NCI-H1694 treated with DMSO at 0.1 percent for 48 hours (cell line): ENCODE data around the gene SLC46A2.

Source experiments
- DNase-seq: peaks from one replicate; lab custom pipeline; 2025; lab: John Stamatoyannopoulos, UW

SLC46A2 gene

DNA sequence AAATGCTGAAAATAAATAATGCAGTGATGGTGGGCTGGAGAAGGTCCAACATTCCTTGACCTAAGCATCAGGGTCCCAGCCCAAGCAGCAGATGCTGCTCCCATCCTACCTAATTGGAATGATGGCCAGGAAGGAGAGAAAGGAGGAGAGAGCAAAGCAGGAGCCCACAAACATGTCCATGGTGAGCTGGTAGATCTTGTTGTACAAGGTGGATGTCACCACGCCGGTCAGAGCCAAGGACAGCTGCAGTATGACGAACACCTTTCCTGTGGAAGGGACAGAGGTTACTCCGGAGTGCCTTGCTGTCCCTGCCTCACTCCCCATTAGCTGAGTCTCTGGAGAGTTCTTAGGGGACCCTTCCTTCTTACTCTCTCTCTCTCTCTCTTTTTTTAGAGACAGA, 4.3 kb downstream of the SLC46A2 start:
- no peak for DNase-seq

DNA sequence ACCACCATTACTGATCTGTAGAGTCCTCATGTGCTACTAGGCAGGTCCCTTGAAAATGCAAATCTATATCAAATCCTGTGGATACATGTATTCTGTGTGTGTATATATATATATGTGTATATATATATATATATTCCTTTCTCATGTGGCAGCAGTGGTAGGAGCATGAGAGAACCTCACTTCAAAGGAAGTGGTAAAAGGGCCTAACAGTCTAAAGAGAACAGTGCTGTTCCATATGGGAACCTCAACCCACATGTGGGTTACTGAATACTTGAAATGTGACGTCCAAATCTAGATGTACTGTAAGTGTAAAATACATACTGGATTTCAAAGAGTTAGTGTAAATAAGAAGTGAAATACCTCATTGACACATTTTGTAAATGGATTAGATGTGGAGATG, 5.4 kb downstream of the SLC46A2 start:
- DNase-seq, result no peak

DNA sequence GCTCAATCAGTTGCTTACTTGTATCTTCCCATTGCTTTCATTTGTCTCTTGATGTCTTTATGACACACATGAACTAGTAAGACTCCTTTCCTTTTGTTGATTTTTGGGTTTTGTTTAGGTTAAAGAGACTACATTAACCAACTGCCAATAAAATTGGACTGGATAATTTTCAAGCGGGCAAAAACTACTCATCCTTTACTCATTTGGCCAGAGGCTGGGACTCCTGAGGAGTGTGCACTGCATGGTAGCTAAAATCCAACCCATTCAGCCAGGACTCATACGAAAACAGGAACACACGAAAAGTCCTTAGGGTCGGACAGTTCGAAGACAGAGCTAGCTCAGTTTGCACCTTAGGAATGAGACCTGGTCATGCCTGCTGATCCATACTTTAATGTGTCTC, 6.0 kb downstream of the SLC46A2 start:
- DNase-seq, result no peak

DNA sequence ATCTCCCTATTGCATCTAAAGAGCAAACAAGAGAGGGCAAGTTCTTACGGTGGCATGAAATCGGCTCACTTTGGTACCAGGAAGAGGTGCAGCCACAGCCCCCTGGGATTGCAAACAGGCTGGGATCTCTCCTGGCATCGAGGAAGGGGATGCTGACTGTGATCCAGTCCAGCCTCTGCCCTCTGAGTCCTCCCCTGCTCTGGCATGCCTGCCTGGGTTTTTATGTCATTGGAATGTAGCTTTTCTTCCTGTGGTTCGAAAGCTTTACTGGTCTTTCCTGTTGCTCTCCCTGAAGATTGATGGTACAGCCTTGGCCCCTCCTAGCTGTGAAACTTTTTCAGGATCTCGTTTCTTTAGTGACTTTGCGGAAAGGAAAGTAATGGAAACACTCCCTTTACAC, 6.6 kb downstream of the SLC46A2 start:
- no peak for DNase-seq

DNA sequence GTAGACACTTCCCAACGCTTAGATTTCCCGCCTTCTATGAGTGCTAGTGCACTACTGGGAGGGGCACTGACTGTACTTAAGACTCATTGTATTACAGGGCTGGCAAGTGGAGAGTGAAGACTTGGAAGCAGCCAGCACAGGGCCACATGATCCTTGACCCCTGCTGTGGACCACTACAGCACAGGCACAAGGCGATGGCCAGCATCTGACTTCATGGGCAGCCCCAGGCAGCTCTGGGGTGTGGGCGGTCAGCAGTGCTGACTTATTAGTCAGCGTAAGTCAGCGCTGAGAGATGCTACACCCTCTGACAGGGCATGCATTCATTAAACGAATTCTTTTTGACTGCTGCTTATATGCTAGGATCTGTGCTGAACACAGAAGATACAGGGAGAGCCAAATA, 9.3 kb downstream of the SLC46A2 start:
- no peak for DNase-seq

DNA sequence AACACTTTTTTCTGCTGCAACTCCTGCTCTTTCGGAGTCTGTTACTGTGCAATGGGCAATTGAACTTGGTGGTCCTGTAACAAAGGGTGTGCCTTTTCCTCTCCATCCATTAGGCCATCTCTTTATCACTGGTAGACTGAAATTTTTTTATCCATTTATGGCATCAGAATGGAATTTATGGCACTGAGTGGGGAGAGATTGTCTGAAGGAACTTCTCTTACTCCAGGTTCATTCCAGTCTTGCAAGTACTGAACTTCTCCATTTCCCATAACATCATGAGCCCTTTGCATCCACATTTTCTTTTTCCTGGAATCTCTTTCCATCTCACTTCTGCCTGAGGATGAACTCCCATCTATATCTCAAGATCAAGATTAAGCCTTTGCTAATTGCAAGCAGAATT, 10.0 kb downstream of the SLC46A2 start:
- no peak for DNase-seq

DNA sequence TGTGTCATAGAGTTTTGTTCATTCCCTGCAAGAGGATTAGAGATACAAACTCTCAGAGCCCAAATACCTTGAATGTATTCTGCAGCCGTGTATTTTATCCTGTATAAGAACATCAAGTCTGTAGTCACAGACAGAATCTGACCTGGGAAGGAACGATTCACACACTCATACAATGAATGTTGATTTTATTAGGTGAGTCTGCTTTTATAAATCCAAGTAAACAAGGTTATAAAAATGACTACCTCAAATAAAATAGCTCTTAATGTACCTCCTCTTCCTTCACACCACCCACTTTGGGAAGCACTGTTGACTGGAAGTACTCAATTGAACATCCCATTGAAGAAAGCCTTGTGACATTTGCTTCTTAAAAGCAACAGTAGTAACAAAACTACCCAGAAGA, 11.9 kb downstream of the SLC46A2 start:
- no peak for DNase-seq

DNA sequence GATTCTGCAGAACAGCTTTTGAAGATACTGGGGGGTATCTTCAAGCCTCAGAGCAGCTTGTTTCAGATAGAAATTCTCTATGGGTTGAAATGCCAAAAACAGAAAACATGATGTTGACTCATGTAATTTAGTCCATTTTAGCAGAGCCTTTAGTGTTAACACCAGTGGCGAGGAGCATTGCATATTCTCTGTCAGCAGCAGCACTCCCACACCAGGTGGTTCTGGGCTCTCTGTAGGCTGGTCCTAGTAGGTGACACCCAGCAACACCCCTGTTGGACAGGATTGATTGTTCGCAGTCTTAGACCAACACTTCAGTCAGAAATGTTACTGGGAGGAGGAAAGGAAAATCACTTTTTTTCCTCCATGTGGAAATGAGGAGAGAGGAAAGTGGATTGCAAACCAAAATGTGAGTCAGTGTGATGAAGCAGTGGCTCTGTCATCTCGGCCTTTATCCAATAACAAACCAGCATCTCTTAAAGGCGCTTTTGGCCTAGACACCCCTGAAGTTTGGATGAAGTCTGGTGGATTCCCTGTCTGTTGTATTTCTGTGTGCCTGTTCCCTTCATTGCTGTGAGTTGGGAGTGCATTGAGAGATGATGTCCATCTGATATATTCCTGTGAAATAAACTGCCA, 16.8 kb downstream of the SLC46A2 start:
- no peak for DNase-seq

DNA sequence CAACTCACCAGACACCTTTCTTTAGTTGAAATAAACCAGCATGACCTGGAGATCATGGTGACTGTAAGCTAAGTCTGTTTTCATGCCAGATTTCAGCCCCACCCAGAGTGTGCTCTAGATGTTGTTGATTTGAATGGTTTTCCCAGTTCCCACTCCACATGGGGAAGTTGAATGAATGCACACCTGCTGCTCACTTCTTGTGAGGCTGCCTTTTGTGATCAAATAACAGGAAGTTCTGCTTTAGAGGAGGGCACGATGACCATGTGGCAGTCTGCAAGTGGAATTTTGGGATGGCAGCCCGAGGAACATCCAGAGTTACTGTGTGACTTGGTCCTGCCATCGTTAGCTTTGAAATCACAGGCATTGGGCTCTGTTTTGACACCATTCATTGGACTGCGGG, 18.7 kb downstream of the SLC46A2 start:
- DNase-seq, result no peak

DNA sequence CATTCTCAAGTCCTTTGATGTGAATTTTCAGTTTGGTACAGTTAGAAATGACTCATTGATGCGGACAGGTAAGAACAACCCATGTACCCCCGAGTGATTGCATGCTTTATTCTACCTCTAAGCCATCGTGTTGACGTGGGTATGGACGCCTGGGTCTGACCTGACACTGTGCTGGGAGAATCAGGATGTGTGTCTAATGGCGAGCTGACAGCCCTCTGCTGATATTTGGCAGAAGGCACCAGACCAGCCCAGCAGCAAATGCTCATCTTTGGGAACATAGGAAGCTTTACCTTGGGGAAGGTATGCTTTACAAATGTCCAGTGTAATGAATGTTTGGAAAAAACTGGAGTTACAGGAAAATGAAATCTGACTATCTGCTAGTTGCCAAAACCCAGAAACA, 20.1 kb downstream of the SLC46A2 start:
- DNase-seq, result no peak

DNA sequence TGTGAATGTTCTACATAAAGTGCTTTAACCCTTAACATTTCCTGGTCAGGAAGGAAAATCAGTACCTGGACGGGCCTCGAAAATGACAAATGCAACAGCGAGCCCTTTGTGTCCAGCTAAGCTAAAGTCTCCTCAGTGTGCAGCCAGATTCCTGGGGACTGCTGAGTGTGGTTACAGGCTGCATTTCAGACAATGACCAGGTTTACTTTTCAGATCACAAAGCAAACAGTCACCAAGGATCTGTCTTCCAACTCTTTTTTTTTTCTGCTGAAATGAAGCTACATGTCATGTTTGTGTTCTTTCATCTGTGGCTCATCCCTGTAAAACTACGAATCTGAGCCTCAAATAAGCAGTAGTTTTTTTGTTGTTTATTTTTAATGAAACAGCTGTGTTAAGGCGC, 20.8 kb downstream of the SLC46A2 start:
- no peak for DNase-seq

DNA sequence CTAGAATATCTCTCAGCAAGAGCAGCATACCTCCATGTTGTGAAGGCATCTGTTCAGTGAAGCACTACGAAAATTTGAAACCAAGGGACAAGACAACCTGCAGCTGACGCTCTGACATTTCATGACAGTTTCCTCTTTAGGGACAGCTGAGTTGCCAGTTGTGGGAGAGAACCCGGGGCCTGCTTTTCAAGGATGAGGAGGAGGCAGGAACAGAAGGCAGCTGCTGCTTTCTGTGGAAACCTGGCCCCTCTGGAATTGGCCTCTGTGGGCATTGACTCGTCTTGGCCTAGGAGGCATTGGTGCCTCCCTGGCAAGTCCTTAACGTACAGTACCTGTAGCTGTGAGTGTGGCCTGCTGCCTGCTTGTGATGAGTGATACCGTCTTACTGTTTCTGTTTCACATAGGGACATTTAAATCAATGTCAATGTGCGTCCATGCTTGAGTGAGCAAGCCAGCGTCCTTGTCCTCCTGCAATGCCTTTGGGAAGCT, 21.6 kb downstream of the SLC46A2 start:
- no peak for DNase-seq

DNA sequence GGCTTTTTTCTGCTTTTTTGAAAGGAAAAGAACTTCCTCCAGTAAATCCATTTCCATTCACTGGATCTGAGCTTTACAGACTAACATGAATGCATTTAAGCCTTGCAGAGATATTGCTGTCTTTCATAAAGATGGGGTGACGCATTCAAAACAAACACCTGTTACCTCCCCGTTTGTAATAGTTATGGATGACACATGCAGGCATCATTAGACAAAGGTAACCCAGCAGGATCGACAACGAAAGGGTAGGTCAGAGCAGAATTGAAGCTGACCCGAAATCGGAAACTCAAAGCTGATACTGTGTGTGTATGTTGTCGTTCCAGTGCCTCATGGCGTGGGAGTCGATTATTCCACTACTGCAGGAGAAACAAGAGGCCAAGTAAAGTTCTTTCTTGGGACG, 22.2 kb downstream of the SLC46A2 start:
- no peak for DNase-seq

DNA sequence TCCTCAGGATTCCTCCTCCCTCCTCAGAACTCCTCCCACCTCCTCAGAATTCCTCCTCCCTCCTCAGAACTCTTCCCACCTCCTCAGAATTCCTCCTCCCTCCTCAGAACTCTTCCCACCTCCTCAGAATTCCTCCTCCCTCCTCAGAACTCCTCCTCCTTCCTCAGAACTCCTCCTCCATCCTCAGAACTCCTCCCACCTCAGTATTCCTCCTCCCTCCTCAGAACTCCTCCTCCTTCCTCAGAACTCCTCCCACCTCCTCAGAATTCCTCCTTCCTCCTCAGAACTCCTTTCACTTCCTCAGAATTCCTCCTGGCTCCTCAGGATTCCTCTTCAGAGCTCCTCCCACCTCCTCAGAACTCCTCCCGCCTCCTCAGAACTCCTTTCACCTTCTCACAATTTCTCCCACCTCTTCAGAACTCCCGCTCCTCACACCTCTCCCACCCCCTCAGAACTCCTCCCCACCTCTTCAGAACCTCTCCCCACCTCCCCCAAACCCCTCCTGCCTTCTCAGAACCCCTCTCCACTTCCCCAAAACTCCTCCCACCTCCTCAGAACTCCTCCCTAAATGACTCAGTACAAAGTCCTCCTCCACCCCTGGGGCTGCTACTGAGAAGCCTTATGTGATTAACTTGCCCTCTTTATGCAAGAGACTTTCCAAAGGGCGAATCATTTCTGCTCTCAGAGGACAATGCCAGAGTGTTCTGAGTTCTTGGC, 23.2 kb downstream of the SLC46A2 start:
- DNase-seq, result no peak

DNA sequence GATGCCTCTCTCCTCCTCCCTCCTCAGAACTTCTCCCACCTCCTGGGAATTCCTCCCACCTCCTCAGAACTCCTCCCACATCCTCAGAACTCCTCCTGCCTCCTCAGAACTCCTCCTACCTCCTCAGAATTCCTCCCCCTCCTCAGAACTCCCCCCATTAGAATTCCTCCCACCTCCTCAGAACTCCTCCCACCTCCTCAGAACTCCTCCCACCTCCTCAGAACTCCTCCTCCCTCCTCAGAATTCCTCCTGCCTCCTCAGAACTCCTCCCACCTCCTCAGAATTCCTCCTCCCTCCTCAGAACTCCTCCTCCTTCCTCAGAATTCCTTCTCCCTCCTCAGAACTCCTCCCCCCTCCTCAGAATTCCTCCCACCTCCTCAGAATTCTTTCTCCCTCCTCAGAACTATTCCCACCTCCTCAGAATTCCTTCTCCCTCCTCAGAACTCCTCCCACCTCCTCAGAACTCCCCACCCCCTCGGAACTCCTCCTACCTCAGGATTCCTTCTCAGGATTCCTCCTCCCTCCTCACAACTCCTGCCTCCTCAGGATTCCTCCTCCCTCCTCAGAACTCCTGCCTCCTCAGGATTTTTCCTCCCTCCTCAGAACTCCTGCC, 23.9 kb downstream of the SLC46A2 start:
- no peak for DNase-seq

DNA sequence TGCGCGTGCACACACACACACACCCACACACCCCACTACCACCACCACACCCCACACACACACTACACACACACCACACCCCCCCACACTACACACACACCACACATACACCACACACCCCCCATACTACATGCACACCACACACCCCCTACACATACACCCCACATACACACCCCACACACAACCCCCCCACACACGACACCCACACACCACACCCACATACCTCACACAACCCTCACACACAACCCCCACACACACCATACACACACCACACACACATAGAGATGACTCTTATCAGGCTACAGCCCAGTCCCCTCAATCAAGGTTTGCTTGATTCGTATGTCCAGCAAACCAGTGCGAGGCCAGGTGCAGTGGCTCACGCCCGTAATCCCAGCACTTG, 25.7 kb downstream of the SLC46A2 start:
- DNase-seq, result no peak

DNA sequence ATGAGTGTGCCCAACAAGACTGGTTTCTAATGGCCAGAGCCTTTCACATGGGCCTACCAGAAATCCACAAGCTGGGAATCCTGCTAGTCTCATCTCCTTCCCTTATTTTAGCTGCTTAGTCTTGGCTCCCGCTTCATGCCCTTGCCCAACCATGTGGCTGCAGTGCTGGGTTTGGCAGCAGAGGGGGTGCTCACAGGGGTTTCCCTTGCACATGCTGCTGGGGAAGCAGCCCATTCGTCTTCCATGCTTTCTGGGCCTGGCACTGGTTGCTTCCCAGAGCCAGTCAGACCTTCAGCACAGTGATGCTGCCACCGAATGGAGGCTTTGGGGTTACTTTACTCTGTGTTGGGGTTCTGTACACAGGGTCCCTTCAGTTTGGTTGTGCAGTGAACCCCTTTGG, 26.3 kb downstream of the SLC46A2 start:
- DNase-seq, result no peak

DNA sequence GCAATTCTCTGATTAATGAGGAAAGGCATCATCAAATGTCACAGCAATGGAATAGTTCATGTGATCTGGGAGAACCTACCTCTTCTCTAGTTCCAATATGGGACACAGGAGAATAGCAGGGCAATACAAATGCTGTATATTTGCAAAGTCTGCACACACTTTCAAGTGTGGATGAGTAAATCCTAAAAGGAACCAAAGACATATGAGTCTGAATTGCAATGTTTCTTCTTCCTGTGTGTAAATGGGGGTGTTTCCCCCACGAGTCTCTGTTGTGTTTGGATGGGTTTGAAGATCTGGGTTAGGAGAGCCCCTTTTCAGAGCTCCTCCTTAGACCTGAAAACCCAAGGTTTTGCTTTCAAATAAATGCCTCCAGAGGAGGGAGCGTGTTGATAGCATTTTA, 26.9 kb downstream of the SLC46A2 start:
- no peak for DNase-seq

DNA sequence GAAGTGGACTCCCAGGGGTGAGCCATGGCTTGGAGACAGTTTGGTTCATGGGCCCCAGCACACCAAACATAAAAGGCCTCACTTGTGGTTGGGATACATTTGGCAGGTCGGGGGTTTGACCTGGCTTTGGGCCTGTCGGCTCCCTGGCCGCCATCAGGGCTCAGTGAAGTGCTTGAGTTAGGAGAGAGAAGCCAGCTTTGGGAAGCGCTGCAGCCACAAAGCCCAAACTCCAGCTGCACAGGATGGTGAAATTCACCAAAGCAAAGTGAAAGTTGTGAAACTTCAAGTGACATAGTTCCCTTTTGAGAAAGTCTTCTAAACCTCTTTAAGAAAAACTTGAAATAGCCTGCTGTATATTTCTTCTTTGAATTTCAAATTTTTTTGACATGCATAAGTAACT, 27.5 kb downstream of the SLC46A2 start:
- no peak for DNase-seq

DNA sequence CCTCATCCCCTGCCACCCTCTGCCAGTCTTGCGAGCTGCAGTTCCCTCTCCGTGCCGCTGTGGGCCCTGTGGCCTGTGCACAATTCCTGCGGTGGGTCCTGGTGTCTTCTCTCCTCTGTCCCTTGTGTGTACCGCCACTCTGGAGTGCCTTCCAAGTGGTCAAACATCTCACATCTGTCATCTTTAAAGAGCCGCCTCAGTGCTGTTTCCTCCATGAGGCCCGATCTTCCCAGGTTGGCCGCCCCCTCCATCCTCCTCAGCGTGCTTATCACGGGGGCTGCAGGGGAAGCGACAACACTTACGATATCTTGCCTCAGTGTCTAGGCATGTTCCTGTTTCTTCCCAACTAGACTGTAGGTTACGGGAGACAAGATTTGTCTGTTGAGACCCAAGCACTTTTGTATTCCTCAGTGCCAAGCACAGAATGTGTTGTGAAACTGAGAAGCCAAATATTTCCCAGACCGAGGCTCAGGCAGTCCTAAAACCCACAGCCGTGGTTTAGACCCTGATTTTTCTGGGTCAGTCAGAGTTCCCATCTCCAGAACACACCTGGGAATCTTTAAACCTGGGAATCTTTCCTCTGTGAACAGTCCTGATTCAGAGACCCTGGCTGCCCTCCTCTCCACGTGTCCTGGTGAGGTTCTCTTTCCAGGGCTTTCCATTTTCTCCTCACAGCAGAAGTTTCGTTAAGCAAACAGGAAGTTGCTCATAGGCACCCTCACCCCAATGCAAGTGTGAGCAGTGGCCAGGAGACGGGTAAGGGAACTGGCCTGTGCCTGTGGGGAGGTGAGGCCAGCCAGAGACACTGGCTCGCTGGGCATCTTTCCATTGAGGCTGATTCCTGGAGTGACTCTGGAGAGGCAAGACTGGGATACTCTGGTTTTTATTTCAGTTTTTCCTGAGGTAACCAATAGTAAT, 28.8 kb downstream of the SLC46A2 start:
- DNase-seq, result no peak

DNA sequence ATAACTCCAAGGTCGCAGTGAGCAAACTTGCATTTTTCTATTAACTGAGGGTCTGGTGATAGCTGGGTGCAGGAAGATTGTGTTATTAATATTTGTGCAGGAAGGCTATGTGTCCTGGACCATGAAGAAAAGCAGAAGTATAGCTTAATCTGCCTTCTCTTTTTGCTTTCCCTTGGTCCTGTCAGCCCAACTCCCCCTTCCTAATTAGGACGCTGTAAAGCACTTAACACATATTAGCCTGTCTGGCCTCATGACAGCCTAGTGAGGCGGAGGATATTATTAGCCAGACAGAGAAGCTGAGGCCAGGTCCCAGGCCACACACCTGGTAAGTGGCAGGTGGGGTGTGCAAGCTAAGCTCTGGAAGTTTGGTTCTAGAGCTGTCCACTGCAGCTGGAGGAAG, 29.5 kb downstream of the SLC46A2 start:
- no peak for DNase-seq

DNA sequence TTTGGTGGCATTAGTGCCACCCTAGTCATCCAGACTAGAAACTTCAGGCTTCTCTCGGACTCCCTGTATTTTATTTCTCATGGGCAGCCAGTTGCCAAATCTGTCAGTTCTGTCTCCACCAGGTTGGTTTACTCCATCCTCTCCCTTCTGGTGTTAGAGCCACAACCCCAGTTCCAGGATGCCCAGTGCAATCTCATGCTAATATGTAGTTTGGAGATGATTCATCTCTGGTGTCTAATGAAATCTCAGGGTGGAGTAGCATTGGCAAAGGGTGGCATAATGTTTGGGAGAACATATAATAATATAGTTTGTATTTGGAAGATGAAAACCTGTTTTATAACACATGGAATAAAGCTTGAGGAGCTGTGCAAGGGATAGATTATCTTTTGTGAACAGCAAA, 30.2 kb downstream of the SLC46A2 start:
- DNase-seq, result no peak
